Measurements from ENCODE around the gene LRMDA.
"Not testable (repeated sequence)": the region's sequence is repeated elsewhere in the genome, so short reads cannot be mapped to it uniquely, and the experiment has no call there.

Gene LRMDA

GRCh38 chr10:75613685-75614504 lies 182.5 kb downstream of the LRMDA start:
- no peak overlapping the region for H3K4me3 ChIP-seq (ENCODE audit: low read depth, low read length)
- DNase-seq (ENCODE audit: low read depth), result no peak
- TF ChIP-seq, protein P1, sequence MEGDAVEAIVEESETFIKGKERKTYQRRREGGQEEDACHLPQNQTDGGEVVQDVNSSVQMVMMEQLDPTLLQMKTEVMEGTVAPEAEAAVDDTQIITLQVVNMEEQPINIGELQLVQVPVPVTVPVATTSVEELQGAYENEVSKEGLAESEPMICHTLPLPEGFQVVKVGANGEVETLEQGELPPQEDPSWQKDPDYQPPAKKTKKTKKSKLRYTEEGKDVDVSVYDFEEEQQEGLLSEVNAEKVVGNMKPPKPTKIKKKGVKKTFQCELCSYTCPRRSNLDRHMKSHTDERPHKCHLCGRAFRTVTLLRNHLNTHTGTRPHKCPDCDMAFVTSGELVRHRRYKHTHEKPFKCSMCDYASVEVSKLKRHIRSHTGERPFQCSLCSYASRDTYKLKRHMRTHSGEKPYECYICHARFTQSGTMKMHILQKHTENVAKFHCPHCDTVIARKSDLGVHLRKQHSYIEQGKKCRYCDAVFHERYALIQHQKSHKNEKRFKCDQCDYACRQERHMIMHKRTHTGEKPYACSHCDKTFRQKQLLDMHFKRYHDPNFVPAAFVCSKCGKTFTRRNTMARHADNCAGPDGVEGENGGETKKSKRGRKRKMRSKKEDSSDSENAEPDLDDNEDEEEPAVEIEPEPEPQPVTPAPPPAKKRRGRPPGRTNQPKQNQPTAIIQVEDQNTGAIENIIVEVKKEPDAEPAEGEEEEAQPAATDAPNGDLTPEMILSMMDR (IDR thresholded peaks at IDR 0.05; ENCODE audit: control insufficient read depth, extremely low read depth, insufficient read depth), result no peak

DNA sequence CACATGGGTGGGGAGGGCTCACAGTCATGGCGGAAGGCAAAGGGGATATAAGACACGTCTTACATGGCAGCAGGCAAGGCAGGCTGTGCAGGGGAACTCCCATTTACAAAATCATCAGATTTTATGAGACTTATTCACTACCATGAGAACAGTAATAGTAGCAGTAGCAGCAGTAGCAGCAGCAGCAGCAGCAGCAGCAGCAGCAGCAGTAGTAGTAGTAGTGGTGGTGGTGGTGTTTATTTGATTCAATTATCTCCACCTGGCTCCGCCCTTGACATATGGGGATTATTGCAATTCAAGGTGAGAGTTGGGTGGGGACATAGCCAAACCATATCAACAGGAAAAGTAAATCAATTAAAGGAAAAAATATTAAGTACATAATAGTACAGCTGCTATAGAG lies 184.7 kb downstream of the LRMDA start:
- TF ChIP-seq, protein P1 (IDR thresholded peaks at IDR 0.05; ENCODE audit: control insufficient read depth, extremely low read depth, insufficient read depth), result no peak
- DNase-seq (ENCODE audit: low read depth), result no peak
- no peak overlapping the region for H3K4me3 ChIP-seq (ENCODE audit: low read depth, low read length)

DNA sequence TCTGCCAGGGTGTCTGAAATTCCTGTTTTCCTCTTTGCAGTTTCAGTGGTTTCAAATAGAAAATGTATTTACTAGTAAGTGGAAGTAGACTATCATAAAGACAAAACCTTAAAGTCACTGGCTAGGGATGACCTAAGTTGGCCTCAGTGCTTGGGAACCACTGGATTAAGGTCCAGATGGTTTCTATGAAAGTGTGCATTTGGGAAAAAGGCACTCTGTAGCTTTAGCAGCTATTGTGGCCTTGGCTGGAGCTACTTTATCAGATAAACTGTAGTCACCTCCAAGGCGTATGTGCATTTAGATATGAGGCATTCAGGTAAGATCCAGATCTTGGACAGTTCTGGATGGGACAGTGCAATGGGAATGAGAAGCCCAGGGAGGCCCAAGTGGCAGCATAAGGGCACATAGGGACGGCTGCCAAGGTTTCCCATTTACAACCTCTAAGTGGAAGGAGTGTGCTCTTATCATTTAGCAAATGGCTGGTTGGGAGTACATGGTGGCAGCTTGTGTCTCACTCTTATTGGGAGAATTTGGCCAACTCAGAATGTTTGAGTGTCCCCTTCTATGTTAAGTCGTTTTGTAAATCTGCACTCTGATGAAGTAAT lies 185.6 kb downstream of the LRMDA start:
- no peak for DNase-seq (ENCODE audit: low read depth)
- TF ChIP-seq, protein P1 (IDR thresholded peaks at IDR 0.05; ENCODE audit: control insufficient read depth, extremely low read depth, insufficient read depth), result no peak
- H3K4me3 ChIP-seq (ENCODE audit: low read depth, low read length), result no peak overlapping the region

DNA sequence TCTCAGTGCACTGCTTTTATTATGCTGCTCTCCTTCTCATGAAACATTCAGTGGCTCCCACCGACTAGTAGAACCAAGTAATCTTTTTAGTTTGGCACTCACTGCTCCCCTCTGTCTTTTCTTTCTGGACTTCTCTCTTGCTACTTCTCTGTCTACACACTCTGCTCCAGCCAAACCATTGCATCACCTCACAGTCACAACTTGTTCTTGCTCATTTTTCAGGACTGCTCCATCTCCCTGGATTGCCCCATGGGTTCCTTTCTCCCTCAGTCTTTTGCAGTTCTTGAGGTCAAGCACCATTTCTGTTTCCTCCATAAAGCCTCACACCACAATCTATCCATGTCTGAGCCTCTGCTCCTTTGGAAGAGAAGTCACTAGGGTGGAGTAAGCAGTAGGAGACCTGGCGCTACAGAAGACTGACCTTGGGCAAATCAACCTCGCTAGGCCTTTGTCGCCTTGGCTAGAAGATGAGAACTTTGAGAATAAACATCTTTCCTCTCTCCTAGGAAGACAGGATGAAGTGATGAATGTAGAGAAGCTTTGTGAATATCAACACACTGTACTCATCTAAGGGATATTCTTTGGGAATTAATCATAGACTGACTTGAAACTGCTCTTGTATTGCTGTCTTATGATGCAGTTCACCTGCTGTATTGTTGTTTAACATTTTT lies 186.2 kb downstream of the LRMDA start:
- TF ChIP-seq, protein P1 (IDR thresholded peaks at IDR 0.05; ENCODE audit: control insufficient read depth, extremely low read depth, insufficient read depth), result no peak
- no peak for DNase-seq (ENCODE audit: low read depth)
- no peak overlapping the region for H3K4me3 ChIP-seq (ENCODE audit: low read depth, low read length)

DNA sequence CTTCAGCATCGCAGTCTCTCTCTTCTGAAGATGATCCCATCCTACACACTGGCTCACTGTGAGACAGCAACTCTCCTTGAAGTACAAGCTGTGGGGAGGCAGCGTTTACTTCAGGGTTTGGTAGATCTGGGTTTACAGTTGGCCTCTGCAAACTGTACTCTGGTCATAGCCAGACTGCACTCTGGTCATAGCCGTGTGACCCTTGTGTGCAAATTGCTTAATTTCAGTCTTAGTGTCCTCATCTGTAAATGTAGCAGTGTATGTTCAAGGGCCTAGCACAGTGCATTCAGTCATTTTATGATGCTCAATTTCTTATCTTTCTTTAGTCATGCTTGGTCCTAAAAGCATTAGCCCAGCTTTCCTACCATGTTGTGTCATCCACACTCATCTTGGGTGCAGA lies 188.2 kb downstream of the LRMDA start:
- TF ChIP-seq, protein P1 (IDR thresholded peaks at IDR 0.05; ENCODE audit: control insufficient read depth, extremely low read depth, insufficient read depth), result no peak
- DNase-seq (ENCODE audit: low read depth), result no peak
- H3K4me3 ChIP-seq (ENCODE audit: low read depth, low read length), result no peak overlapping the region

GRCh38 chr10:75620356-75620755 lies 188.9 kb downstream of the LRMDA start:
- TF ChIP-seq, protein P1 (IDR thresholded peaks at IDR 0.05; ENCODE audit: control insufficient read depth, extremely low read depth, insufficient read depth), result no peak
- no peak for DNase-seq (ENCODE audit: low read depth)
- H3K4me3 ChIP-seq (ENCODE audit: low read depth, low read length), result no peak overlapping the region

- DNase-seq (ENCODE audit: low read depth); H3K4me3 ChIP-seq (ENCODE audit: low read depth, low read length): not testable (repeated sequence)
Measured at GRCh38 chr10:75621003-75621402, 189.6 kb downstream of the LRMDA start.

Data from LNCaP clone FGC (cell line).